Endothelial cell of umbilical vein (primary cell): ENCODE measurements around the gene CCNJL. TPM values are rescaled to one million over a fixed set of nuclear protein-coding genes. Genes with fewer than 3 reads are reported as not detected.

Source experiments
- BruUV-seq: library from RNA; stranded (reverse); fragments of 400-500 nt; replicated peaks from 2 replicates; lab custom pipeline; 2021; lab: Mats Ljungman, UMichigan
- CTCF ChIA-PET: fragments of 300-600, 350-600 bp; sonication (Branson Sonifier 250); formaldehyde crosslinking; loops from one replicate; lab custom pipeline; 2021; ENCODE audit warnings: antibody characterized with exemption, inconsistent platforms; lab: Charles Lee
- POLR2A ChIA-PET: fragments of 300-600, 350-600 bp; sonication (Branson Sonifier 250); formaldehyde crosslinking; loops from one replicate; lab custom pipeline; 2021; ENCODE audit warnings: antibody characterized with exemption, inconsistent platforms; lab: Charles Lee
- DNase-seq: peaks from one replicate; pipeline ENCODE4 v3.0.0-alpha.2; 2011; ENCODE audit warnings: low read depth, low spot score
- FAIRE-seq: peaks from 2 replicates; lab custom pipeline; 2011; peaks lifted over from hg19 to GRCh38; lab: Jason Lieb, UNC
- H2AFZ ChIP-seq: 2 replicates; pipeline ENCODE4 v1.6.0; 2012; ENCODE audit warnings: low read depth, low read length, control low read depth, inconsistent platforms
- H3K27ac ChIP-seq: 2 replicates; pipeline ENCODE4 v1.5.1; 2011; ENCODE audit warnings: low read depth, mild to moderate bottlenecking, control low read depth, low read length, moderate library complexity; ENCODE audit not compliant: insufficient read depth
- H3K27me3 ChIP-seq, 2 experiments: 2 replicates each; pipeline versions ENCODE4 v1.6.0 to v1.6.1; 2011; ENCODE audit warnings: low read length in 2 of 2, mixed read lengths in 1 of 2; ENCODE audit not compliant: control insufficient read depth in 2 of 2, insufficient read depth in 2 of 2
- H3K36me3 ChIP-seq, 2 experiments: 2 replicates in 1 of 2; 3 replicates in 1 of 2; pipeline ENCODE4 v1.5.1; 2011; ENCODE audit warnings: low read length in 2 of 2, mild to moderate bottlenecking in 1 of 2, moderate library complexity in 1 of 2; ENCODE audit not compliant: control insufficient read depth in 2 of 2, insufficient read depth in 2 of 2; ENCODE audit errors: extremely low read depth in 1 of 2
- H3K4me1 ChIP-seq: 3 replicates; pipeline ENCODE4 v1.5.1; 2011; ENCODE audit warnings: mild to moderate bottlenecking, low read length; ENCODE audit not compliant: control insufficient read depth, insufficient read depth; ENCODE audit errors: extremely low read depth
- H3K4me2 ChIP-seq: 2 replicates; pipeline ENCODE4 v1.6.1; 2011; ENCODE audit warnings: low read length, control low read depth, mixed read lengths; ENCODE audit not compliant: insufficient read depth
- H3K4me3 ChIP-seq, 3 experiments: fragments of 200-600 bp in 1 of 3; sonication (generic), shearing (Covaris generic) in 1 of 3; replicated peaks in 1 of 3; 2 replicates each; pipeline ENCODE4 v1.5.1; 2011 to 2016; ENCODE audit warnings: control low read depth in 3 of 3, low read length in 3 of 3, mild to moderate bottlenecking in 2 of 3, inconsistent platforms in 1 of 3, low read depth in 1 of 3, moderate library complexity in 1 of 3; ENCODE audit not compliant: insufficient read depth in 1 of 3
- H3K79me2 ChIP-seq: 2 replicates; pipeline ENCODE4 v1.6.0; 2012; ENCODE audit warnings: low read length, inconsistent platforms; ENCODE audit not compliant: control insufficient read depth, insufficient read depth
- H3K9ac ChIP-seq: replicated peaks from 2 replicates; pipeline ENCODE3; 2011; ENCODE audit warnings: low read length, control low read depth; ENCODE audit not compliant: insufficient read depth; ENCODE audit errors: extremely low read depth
- H3K9me1 ChIP-seq: replicated peaks from 3 replicates; pipeline ENCODE4 v1.6.0; 2011; ENCODE audit warnings: mild to moderate bottlenecking, low read length; ENCODE audit not compliant: control insufficient read depth, insufficient read depth; ENCODE audit errors: extremely low read depth
- H3K9me3 ChIP-seq: replicated peaks from 2 replicates; pipeline ENCODE4 v1.5.1; 2012; ENCODE audit warnings: low read length, inconsistent platforms; ENCODE audit not compliant: control insufficient read depth, insufficient read depth
- H4K20me1 ChIP-seq: replicated peaks from 2 replicates; pipeline ENCODE3; 2011; ENCODE audit warnings: mild to moderate bottlenecking, low read length; ENCODE audit not compliant: control insufficient read depth, insufficient read depth; ENCODE audit errors: extremely low read depth
- CTCF ChIP-seq, 2 donors: IDR thresholded peaks; 1 replicate in 1 of 2; 2 replicates in 1 of 2; pipeline ENCODE4 v1.5.1; 2011; ENCODE audit warnings: low read length in 2 of 2, mild to moderate bottlenecking in 2 of 2, moderate library complexity in 2 of 2, control low read depth in 1 of 2, inconsistent platforms in 1 of 2, low read depth in 1 of 2; ENCODE audit not compliant: insufficient read depth in 1 of 2; ENCODE audit errors: extremely low read depth in 1 of 2
- EZH2 ChIP-seq: IDR thresholded peaks from 2 replicates; pipeline ENCODE4 v1.6.1; 2012; ENCODE audit warnings: borderline replicate concordance, low read depth, mild to moderate bottlenecking, moderate library complexity, low read length, inconsistent platforms; ENCODE audit not compliant: severe bottlenecking
- FOS ChIP-seq: IDR thresholded peaks from 2 replicates; pipeline ENCODE4 v1.6.1; 2011; ENCODE audit warnings: mild to moderate bottlenecking, low read length, moderate library complexity, borderline replicate concordance; ENCODE audit not compliant: insufficient read depth
- GATA2 ChIP-seq: IDR thresholded peaks from 2 replicates; pipeline ENCODE4 v1.7.0; 2011; ENCODE audit warnings: low read depth, mild to moderate bottlenecking, moderate library complexity, mixed read lengths, low read length; ENCODE audit not compliant: insufficient read length, insufficient read depth
- JUN ChIP-seq: IDR thresholded peaks from 2 replicates; pipeline ENCODE4 v1.6.1; 2011; ENCODE audit warnings: borderline replicate concordance, low read depth; ENCODE audit not compliant: insufficient read length, insufficient read depth
- MYC ChIP-seq: IDR thresholded peaks from one replicate; pipeline ENCODE4 v1.6.1; 2011; ENCODE audit warnings: mild to moderate bottlenecking, low read depth, low read length
- POLR2A ChIP-seq: IDR thresholded peaks from 2 replicates; pipeline ENCODE4 v1.6.1; 2012; ENCODE audit warnings: low read depth, mild to moderate bottlenecking, control low read depth, low read length
- POLR2AphosphoS5 ChIP-seq: IDR thresholded peaks from 2 replicates; pipeline ENCODE4 v1.6.1; 2012; ENCODE audit warnings: low read depth, mild to moderate bottlenecking, control low read depth, low read length, moderate library complexity; ENCODE audit not compliant: insufficient read depth
- dilution Hi-C: fragments of 300-500 bp; cut with MboI; formaldehyde crosslinking; loops from one replicate; pipeline ENCODE4 v1.15.0; 2019; ENCODE audit warnings: low sequenced_read_pairs; ENCODE audit not compliant: extremely low pct_ligation_motif_present
- intact Hi-C: fragments of 100-400 bp; cut with micrococcal nuclease; formaldehyde crosslinking; loops from one replicate; pipeline ENCODE4 v1.10.0; 2022
- polyA plus RNA-seq, 4 experiments: library from polyadenylated mRNA; depleted of rRNA in 3 of 4; stranded (reverse) in 3 of 4; unstranded in 1 of 4; fragments of >200 nt; gene quantifications; 2 replicates each; pipeline versions ENCODE4 v1.2.1 to v1.2.3, GENCODE V29; 2011 to 2012; ENCODE audit warnings: missing spikeins in 1 of 4
- total RNA-seq: library from RNA; stranded (reverse); gene quantifications from 2 replicates; pipeline ENCODE4 v1.2.3, GENCODE V29; 2021
- TF ChIP-seq, protein P1 (sequence below): IDR thresholded peaks from 2 replicates; pipeline ENCODE4 v1.6.1; 2011; ENCODE audit not compliant: insufficient read depth, insufficient read length

Gene CCNJL
- total and polyA plus RNA-seq, 2 donors (not counting 3 experiments of a cell fraction or from before 2014, with no cell fraction given), result 20.0 to 21.3 TPM

DNA sequence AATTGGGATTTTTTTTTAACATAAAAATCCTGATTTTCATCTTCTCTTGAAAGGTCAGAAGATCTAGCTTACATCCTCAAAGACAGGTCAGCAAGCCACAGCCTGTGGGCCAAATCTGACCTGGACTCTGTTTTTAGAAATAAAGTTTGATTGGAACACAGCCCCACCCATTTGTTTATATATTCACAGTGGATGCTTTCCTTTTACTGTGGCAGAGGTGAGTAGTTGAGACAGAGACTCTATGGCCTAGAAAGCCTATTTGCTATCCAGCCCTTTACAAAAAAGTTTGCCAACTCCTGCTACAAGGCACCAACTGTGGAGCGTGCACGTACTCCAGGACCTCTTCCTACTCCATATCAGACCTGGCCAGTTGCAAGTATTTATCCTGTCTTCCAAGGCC, 13.4 kb upstream of the CCNJL start:
- FAIRE-seq (no peak), DNase-seq (no peak)
- H3K9me3 ChIP-seq, result no peaks in the 10 kb centered on the region
- TF ChIP-seq, protein P1, sequence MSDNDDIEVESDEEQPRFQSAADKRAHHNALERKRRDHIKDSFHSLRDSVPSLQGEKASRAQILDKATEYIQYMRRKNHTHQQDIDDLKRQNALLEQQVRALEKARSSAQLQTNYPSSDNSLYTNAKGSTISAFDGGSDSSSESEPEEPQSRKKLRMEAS, result no peak
- no peak for TF ChIP-seq POLR2AphosphoS5
- TF ChIP-seq MYC, result no peak
- TF ChIP-seq JUN, result no peak
- TF ChIP-seq CTCF (IDR thresholded peaks at IDR 0.05; ENCODE audit: extremely low read depth in 1 of 2, insufficient read depth in 1 of 2, low read depth in 1 of 2, low read length in 2 of 2), result no peak
- no peak for TF ChIP-seq POLR2A
- TF ChIP-seq GATA2, result no peak
- TF ChIP-seq EZH2, result no peak
- no peak for TF ChIP-seq FOS
- H4K20me1 ChIP-seq, result no peaks in the 10 kb centered on the region
- no peaks in the 10 kb centered on the region for H3K4me1 ChIP-seq
- H3K4me2 ChIP-seq, result no peak overlapping the region
- no peaks in the 10 kb centered on the region for H3K9me1 ChIP-seq
- POLR2A ChIA-PET, result no interaction called here
- H3K27ac ChIP-seq, result no peak overlapping the region
- H3K27me3 ChIP-seq, result no peaks in the 10 kb centered on the region
- H3K4me3 ChIP-seq, result no peak overlapping the region
- CTCF ChIA-PET, result no interaction called here
- H3K79me2 ChIP-seq, result no peaks in the 10 kb centered on the region
- no peaks in the 10 kb centered on the region for H3K36me3 ChIP-seq
- no peak overlapping the region for H3K9ac ChIP-seq
- H2AFZ ChIP-seq, result no peak overlapping the region
- no TSS peak for BruUV-seq
- dilution Hi-C loops, result no loop called here
- intact Hi-C loops, result no loop called here
